ENCODE results near the gene PBX2.

Gene PBX2

GRCh38 chr6:32167154-32167760 lies 22.7 kb downstream of the PBX2 start:
- Histone ChIP-seq H3K4me1 (ENCODE audit: low read length) (no peaks in the 10 kb centered on the region), H3K4me2 (ENCODE audit: low read depth, low read length) (no peak overlapping the region), H3K9ac (ENCODE audit: low read length) (no peak overlapping the region), H4K20me1 (ENCODE audit: insufficient read depth, low read length) (no peaks in the 10 kb centered on the region), H3K27me3 (replicated peaks; ENCODE audit: insufficient read depth, low read length) (no peaks in the 10 kb centered on the region), H3K27ac (ENCODE audit: low read length) (no peak overlapping the region), H2AFZ (ENCODE audit: low read length) (no peak overlapping the region), H3K4me3 (ENCODE audit: low read length) (no peak overlapping the region), H3F3A (ENCODE audit: insufficient read depth, low read length) (no peaks in the 10 kb centered on the region), H3K9me3 (replicated peaks; ENCODE audit: insufficient read depth, low read length) (no peaks in the 10 kb centered on the region), H3K79me2 (ENCODE audit: low read length) (no peaks in the 10 kb centered on the region), H3K9me2 (replicated peaks; ENCODE audit: insufficient read depth, low read length) (no peaks in the 10 kb centered on the region), H3K36me3 (replicated peaks; ENCODE audit: insufficient read depth, low read length) (no peaks in the 10 kb centered on the region)
- TF ChIP-seq EZH2 (optimal IDR thresholded peaks at IDR 0.05; ENCODE audit: low read depth, low read length), result no peak
- DNase-seq, result no peak

DNA sequence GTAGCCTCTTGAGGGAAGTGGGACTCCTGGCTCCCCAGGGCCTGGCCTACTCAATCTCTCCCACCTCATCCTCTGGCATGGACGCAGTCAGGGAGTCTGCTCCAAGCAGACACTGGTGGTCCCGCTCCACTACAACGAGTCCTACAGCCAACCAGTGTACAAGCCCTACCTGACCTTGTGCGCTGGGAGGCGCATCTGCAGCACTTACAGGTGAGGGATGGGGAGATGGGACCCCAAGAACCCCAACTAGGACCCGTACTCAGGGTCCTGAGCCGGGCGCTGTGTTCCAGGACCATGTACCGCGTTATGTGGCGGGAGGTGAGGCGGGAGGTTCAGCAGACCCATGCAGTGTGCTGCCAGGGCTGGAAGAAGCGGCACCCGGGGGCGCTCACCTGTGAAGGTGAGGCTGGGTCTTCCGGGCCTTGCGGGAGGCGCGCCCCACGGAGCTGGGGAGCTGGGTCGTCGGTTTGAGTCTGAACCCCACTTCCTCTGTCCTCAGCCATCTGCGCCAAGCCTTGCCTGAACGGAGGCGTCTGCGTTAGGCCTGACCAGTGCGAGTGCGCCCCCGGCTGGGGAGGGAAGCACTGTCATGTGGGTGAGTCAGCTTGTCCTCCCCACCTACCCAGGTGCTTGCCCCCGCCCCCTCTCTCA lies 23.5 kb downstream of the PBX2 start:
- Histone ChIP-seq H3K27me3 (replicated peaks; ENCODE audit: insufficient read depth, low read length) (no peaks in the 10 kb centered on the region), H3K4me1 (ENCODE audit: low read length) (no peaks in the 10 kb centered on the region), H3K9me2 (replicated peaks; ENCODE audit: insufficient read depth, low read length) (no peaks in the 10 kb centered on the region), H3K9me3 (replicated peaks; ENCODE audit: insufficient read depth, low read length) (no peaks in the 10 kb centered on the region), H3K4me2 (ENCODE audit: low read depth, low read length) (no peak overlapping the region), H3K9ac (ENCODE audit: low read length) (no peak overlapping the region), H3K79me2 (ENCODE audit: low read length) (no peaks in the 10 kb centered on the region), H2AFZ (ENCODE audit: low read length) (no peak overlapping the region), H3F3A (ENCODE audit: insufficient read depth, low read length) (no peaks in the 10 kb centered on the region), H4K20me1 (ENCODE audit: insufficient read depth, low read length) (no peaks in the 10 kb centered on the region), H3K27ac (ENCODE audit: low read length) (no peak overlapping the region), H3K36me3 (replicated peaks; ENCODE audit: insufficient read depth, low read length) (no peaks in the 10 kb centered on the region), H3K4me3 (ENCODE audit: low read length) (no peak overlapping the region)
- DNase-seq, result no peak
- TF ChIP-seq, protein P1, sequence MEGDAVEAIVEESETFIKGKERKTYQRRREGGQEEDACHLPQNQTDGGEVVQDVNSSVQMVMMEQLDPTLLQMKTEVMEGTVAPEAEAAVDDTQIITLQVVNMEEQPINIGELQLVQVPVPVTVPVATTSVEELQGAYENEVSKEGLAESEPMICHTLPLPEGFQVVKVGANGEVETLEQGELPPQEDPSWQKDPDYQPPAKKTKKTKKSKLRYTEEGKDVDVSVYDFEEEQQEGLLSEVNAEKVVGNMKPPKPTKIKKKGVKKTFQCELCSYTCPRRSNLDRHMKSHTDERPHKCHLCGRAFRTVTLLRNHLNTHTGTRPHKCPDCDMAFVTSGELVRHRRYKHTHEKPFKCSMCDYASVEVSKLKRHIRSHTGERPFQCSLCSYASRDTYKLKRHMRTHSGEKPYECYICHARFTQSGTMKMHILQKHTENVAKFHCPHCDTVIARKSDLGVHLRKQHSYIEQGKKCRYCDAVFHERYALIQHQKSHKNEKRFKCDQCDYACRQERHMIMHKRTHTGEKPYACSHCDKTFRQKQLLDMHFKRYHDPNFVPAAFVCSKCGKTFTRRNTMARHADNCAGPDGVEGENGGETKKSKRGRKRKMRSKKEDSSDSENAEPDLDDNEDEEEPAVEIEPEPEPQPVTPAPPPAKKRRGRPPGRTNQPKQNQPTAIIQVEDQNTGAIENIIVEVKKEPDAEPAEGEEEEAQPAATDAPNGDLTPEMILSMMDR (IDR thresholded peaks at IDR 0.05; ENCODE audit: low read length), result no peak
- TF ChIP-seq EZH2 (optimal IDR thresholded peaks at IDR 0.05; ENCODE audit: low read depth, low read length) (no peak), EZH2phosphoT487 (IDR thresholded peaks at IDR 0.05; ENCODE audit: low read length) (no peak)

DNA sequence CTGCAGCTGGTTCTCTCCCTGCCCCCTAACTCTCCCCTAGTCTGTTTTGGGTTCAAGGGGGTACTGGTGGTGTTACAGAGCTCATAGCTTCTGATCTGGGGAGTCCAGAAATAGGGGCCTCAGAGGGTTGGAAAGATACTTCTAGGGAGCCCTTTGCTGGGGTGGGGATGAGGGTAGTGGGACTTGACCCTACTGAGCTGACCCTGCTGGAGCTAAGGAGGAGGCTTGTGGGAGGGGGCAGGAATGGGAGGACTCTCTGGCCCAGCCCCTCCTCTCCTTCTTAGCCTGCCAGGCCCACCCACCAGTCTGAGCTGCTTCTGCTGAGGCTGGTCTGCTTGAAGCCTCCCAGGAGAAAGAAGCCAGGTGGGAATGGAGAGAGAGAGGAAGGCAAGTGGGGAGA lies 25.7 kb downstream of the PBX2 start, which contains the start of gene EGFL8:
Gene EGFL8, plus strand, starts transcription at position 301 of the 400 bp plus-strand sequence. CDS start 1,571 bp downstream, outside the sequence.
- TF ChIP-seq EZH2 (optimal IDR thresholded peaks at IDR 0.05; ENCODE audit: low read depth, low read length), result no peak
- TF ChIP-seq, protein P1 (IDR thresholded peaks at IDR 0.05; ENCODE audit: low read length), result no peak
- TF ChIP-seq EZH2phosphoT487 (IDR thresholded peaks at IDR 0.05; ENCODE audit: low read length), result no peak
- no peak within 1 kb of the TSS for H3K9ac ChIP-seq (ENCODE audit: low read length)

More for the DNA sequence above, 25.7 kb downstream of the PBX2 start, which contains the start of gene EGFL8:
- no peak within 1 kb of the TSS for H2AFZ ChIP-seq (ENCODE audit: low read length)
- H3K27ac ChIP-seq (ENCODE audit: low read length), result no peak within 1 kb of the TSS
- no peak for DNase-seq
- no peaks in the 10 kb centered on the region for H3K9me3 ChIP-seq (replicated peaks; ENCODE audit: insufficient read depth, low read length)
- no peaks in the 10 kb centered on the region for H3K79me2 ChIP-seq (ENCODE audit: low read length)
- H3F3A ChIP-seq (ENCODE audit: insufficient read depth, low read length), result no peaks in the 10 kb centered on the region
- no peaks in the 10 kb centered on the region for H4K20me1 ChIP-seq (ENCODE audit: insufficient read depth, low read length)
- no peaks in the 10 kb centered on the region for H3K27me3 ChIP-seq (replicated peaks; ENCODE audit: insufficient read depth, low read length)
- H3K36me3 ChIP-seq (replicated peaks; ENCODE audit: insufficient read depth, low read length), result no peaks in the 10 kb centered on the region
- no peaks in the 10 kb centered on the region for H3K4me1 ChIP-seq (ENCODE audit: low read length)
- H3K4me2 ChIP-seq (ENCODE audit: low read depth, low read length), result no peak within 1 kb of the TSS
- H3K9me2 ChIP-seq (replicated peaks; ENCODE audit: insufficient read depth, low read length), result no peaks in the 10 kb centered on the region
- H3K4me3 ChIP-seq (ENCODE audit: low read length), result no peak within 1 kb of the TSS

Measured in MM.1S (cell line).